HL-60 (cell line): ENCODE measurements around the gene KCNK5.

Source experiments
- DNase-seq, 2 experiments: peaks; one replicate each; pipeline ENCODE4 v3.0.0-alpha.2; 2010 to 2020; ENCODE audit warnings: low read depth in 1 of 2, low spot score in 1 of 2
- H3K27ac ChIP-seq: fragments of 250-450 bp; sonication (Bioruptor Pico); replicated peaks from 2 replicates; pipeline ENCODE4 v1.5.1; 2020; ENCODE audit warnings: mild to moderate bottlenecking, moderate library complexity
- H3K27me3 ChIP-seq: fragments of 250-450 bp; sonication (Bioruptor Pico); 2 replicates; pipeline ENCODE4 v1.5.1; 2021; ENCODE audit warnings: mild to moderate bottlenecking, moderate library complexity; ENCODE audit not compliant: insufficient read depth, poor library complexity, severe bottlenecking
- H3K4me3 ChIP-seq: replicated peaks from 2 replicates; pipeline ENCODE4 v1.5.1; 2011; ENCODE audit warnings: mild to moderate bottlenecking, control low read depth, low read length; ENCODE audit not compliant: insufficient read depth
- CTCF ChIP-seq: IDR thresholded peaks from one replicate; pipeline ENCODE4 v1.5.1; 2011; ENCODE audit warnings: low read length, control low read depth, inconsistent platforms; ENCODE audit not compliant: insufficient read depth
- GABPA ChIP-seq: IDR thresholded peaks from 2 replicates; pipeline ENCODE4 v1.6.1; 2012; ENCODE audit warnings: low read depth
- POLR2AphosphoS5 ChIP-seq: IDR thresholded peaks from 2 replicates; pipeline ENCODE4 v1.6.1; 2012; ENCODE audit warnings: low read depth
- REST ChIP-seq: IDR thresholded peaks from 2 replicates; pipeline ENCODE4 v1.6.1; 2012; ENCODE audit warnings: low read depth; ENCODE audit not compliant: insufficient replicate concordance
- SPI1 ChIP-seq: IDR thresholded peaks from 2 replicates; pipeline ENCODE4 v1.6.1; 2012; ENCODE audit warnings: low read depth, mild to moderate bottlenecking, borderline replicate concordance

Gene KCNK5

GRCh38 chr6:39143238-39143930 is 85.9 kb downstream of the KCNK5 start:
- H3K27ac ChIP-seq = no peak overlapping the region

GRCh38 chr6:39140556-39141167 is 88.6 kb downstream of the KCNK5 start:
- no peak overlapping the region for H3K27ac ChIP-seq
- no peak overlapping the region for H3K4me3 ChIP-seq
- DNase-seq = no peak
- H3K27me3 ChIP-seq = peaks cover 2% of the 10 kb centered on the region
- TF ChIP-seq SPI1 (no peak), CTCF (no peak), POLR2AphosphoS5 (no peak), REST (no peak), GABPA (no peak)

More at GRCh38 chr6:39143238-39143930, 85.9 kb downstream of the KCNK5 start:
- Histone ChIP-seq H3K4me3 (no peak overlapping the region), H3K27me3 (peaks cover 2% of the 10 kb centered on the region)
- no peak for DNase-seq
- no peak for TF ChIP-seq REST
- TF ChIP-seq POLR2AphosphoS5 = no peak
- TF ChIP-seq CTCF = no peak
- TF ChIP-seq SPI1 = no peak
- TF ChIP-seq GABPA = no peak
